Smooth muscle cell (in vitro differentiated cells): ENCODE data around the gene COPS8. TPM values are rescaled to one million over a fixed set of nuclear protein-coding genes. Genes with fewer than 3 reads are reported as not detected.
A peak's percentile ranks its signal among the peaks of the same experiment; 100 is the strongest.

ENCODE experiments used
- DNase-seq: peaks from one replicate; lab custom pipeline; 2025; ENCODE audit not compliant: unreplicated experiment; lab: John Stamatoyannopoulos, UW
- H2AFZ ChIP-seq: fragments of 200-600 bp; sonication (generic); 2 replicates; pipeline ENCODE4 v1.6.0; 2016; ENCODE audit warnings: antibody characterized with exemption, low read depth, mild to moderate bottlenecking
- H3F3A ChIP-seq: fragments of 200-600 bp; sonication (generic); 2 replicates; pipeline ENCODE4 v1.6.0; 2017; ENCODE audit warnings: antibody characterized with exemption, low read depth
- H3K27ac ChIP-seq: fragments of 200-600 bp; sonication (generic); 2 replicates; pipeline ENCODE4 v1.5.1; 2016; ENCODE audit warnings: low read depth, mild to moderate bottlenecking
- H3K27me3 ChIP-seq: fragments of 200-600 bp; sonication (generic); 2 replicates; pipeline ENCODE4 v1.6.1; 2016; ENCODE audit warnings: low read depth, mild to moderate bottlenecking
- H3K36me3 ChIP-seq: fragments of 200-600 bp; sonication (generic); 2 replicates; pipeline ENCODE4 v1.5.1; 2016; ENCODE audit warnings: low read depth
- H3K4me1 ChIP-seq: fragments of 200-600 bp; sonication (generic); 2 replicates; pipeline ENCODE4 v1.5.1; 2016; ENCODE audit warnings: low read depth
- H3K4me2 ChIP-seq: fragments of 200-600 bp; sonication (generic); 2 replicates; pipeline ENCODE4 v1.6.0; 2016; ENCODE audit warnings: mild to moderate bottlenecking
- H3K4me3 ChIP-seq: fragments of 200-600 bp; sonication (generic); 2 replicates; pipeline ENCODE4 v1.5.1; 2016; ENCODE audit warnings: mild to moderate bottlenecking
- H3K79me2 ChIP-seq: fragments of 200-600 bp; sonication (generic); 2 replicates; pipeline ENCODE4 v1.6.0; 2016; ENCODE audit warnings: low read depth, mild to moderate bottlenecking
- H3K9ac ChIP-seq: fragments of 200-600 bp; sonication (generic); 2 replicates; pipeline ENCODE4 v1.6.0; 2016; ENCODE audit warnings: low read depth
- H3K9me3 ChIP-seq: fragments of 200-600 bp; sonication (generic); replicated peaks from 2 replicates; pipeline ENCODE4 v1.5.1; 2016; ENCODE audit warnings: low read depth
- H4K20me1 ChIP-seq: fragments of 200-600 bp; sonication (generic); 2 replicates; pipeline ENCODE4 v1.6.0; 2016; ENCODE audit warnings: low read depth
- WGBS: methylation state at CpG from one replicate; pipeline ENCODE4 v1.1.7; 2016; ENCODE audit warnings: low lambda C conversion rate; 5-methylcytosine and 5-hydroxymethylcytosine counted together
- polyA plus RNA-seq: library from polyadenylated mRNA; unstranded; fragments of >200 nt; fragmentation: Nextera tagmentation; extraction: Ambion mirVana; gene quantifications from 2 replicates; pipeline ENCODE4 v1.2.1, GENCODE V29; 2016
- total RNA-seq: library from RNA; depleted of rRNA; stranded (reverse); fragments of >200 nt; gene quantifications from 2 replicates; pipeline ENCODE4 v1.2.3, GENCODE V29; 2014
- TF ChIP-seq, protein P1 (sequence below): fragments of 200-600 bp; sonication (generic); IDR thresholded peaks from 2 replicates; pipeline ENCODE4 v1.5.1; 2017; ENCODE audit warnings: borderline replicate concordance, mild to moderate bottlenecking, antibody characterized with exemption; ENCODE audit not compliant: insufficient read depth, poor library complexity, severe bottlenecking

Gene COPS8
- total and polyA plus RNA-seq, 2 experiments from 2014 or later: 132 to 159 TPM

- Histone ChIP-seq H3K27me3 (no peaks in the 10 kb centered on the region), H3K9ac (no peak overlapping the region), H3K9me3 (no peaks in the 10 kb centered on the region), H4K20me1 (no peaks in the 10 kb centered on the region), H3K4me2 (peak overlapping the region; percentile 76), H3K79me2 (no peaks in the 10 kb centered on the region), H3K4me3 (no peak overlapping the region), H3F3A (peaks cover 14% of the 10 kb centered on the region), H3K36me3 (no peaks in the 10 kb centered on the region), H3K4me1 (no peaks in the 10 kb centered on the region), H2AFZ (no peak overlapping the region), H3K27ac (peak overlapping the region; percentile 81)
- DNase-seq: no peak
- 50% methylated on average over 7 of the region's 7 CpGs for WGBS
- TF ChIP-seq, protein P1, sequence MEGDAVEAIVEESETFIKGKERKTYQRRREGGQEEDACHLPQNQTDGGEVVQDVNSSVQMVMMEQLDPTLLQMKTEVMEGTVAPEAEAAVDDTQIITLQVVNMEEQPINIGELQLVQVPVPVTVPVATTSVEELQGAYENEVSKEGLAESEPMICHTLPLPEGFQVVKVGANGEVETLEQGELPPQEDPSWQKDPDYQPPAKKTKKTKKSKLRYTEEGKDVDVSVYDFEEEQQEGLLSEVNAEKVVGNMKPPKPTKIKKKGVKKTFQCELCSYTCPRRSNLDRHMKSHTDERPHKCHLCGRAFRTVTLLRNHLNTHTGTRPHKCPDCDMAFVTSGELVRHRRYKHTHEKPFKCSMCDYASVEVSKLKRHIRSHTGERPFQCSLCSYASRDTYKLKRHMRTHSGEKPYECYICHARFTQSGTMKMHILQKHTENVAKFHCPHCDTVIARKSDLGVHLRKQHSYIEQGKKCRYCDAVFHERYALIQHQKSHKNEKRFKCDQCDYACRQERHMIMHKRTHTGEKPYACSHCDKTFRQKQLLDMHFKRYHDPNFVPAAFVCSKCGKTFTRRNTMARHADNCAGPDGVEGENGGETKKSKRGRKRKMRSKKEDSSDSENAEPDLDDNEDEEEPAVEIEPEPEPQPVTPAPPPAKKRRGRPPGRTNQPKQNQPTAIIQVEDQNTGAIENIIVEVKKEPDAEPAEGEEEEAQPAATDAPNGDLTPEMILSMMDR: no peak
Measured at GRCh38 chr2:237074211-237074993, 11.3 kb upstream of the COPS8 start.

- H2AFZ ChIP-seq: no peak overlapping the region
- peaks cover 14% of the 10 kb centered on the region for H3F3A ChIP-seq
- no peaks in the 10 kb centered on the region for H3K4me1 ChIP-seq
- no peaks in the 10 kb centered on the region for H3K79me2 ChIP-seq
- DNase-seq: no peak
- no peaks in the 10 kb centered on the region for H3K27me3 ChIP-seq
- H3K4me2 ChIP-seq: no peak overlapping the region
- H3K4me3 ChIP-seq: no peak overlapping the region
- H3K9me3 ChIP-seq: no peaks in the 10 kb centered on the region
- no peak overlapping the region for H3K27ac ChIP-seq
- no peak overlapping the region for H3K9ac ChIP-seq
- H3K36me3 ChIP-seq: no peaks in the 10 kb centered on the region
- WGBS: 82% methylated on average over 9 of the region's 9 CpGs
- TF ChIP-seq, protein P1: no peak
- H4K20me1 ChIP-seq: no peaks in the 10 kb centered on the region
Measured at GRCh38 chr2:237075749-237076599, 9.7 kb upstream of the COPS8 start.

- Histone ChIP-seq H3K27me3 (no peaks in the 10 kb centered on the region), H4K20me1 (no peaks in the 10 kb centered on the region), H3K36me3 (no peaks in the 10 kb centered on the region), H3K9ac (no peak overlapping the region), H3K4me1 (peaks cover 8% of the 10 kb centered on the region), H2AFZ (no peak overlapping the region), H3F3A (no peaks in the 10 kb centered on the region), H3K9me3 (no peaks in the 10 kb centered on the region), H3K27ac (no peak overlapping the region), H3K4me2 (no peak overlapping the region), H3K79me2 (peaks cover 24% of the 10 kb centered on the region), H3K4me3 (no peak overlapping the region)
- DNase-seq: no peak
- TF ChIP-seq, protein P1: no peak
- WGBS: 90% methylated on average over 8 of the region's 8 CpGs
Measured at GRCh38 chr2:237081596-237081995, 4.1 kb upstream of the COPS8 start.
